Hepatocyte (in vitro differentiated cells): Measurements from ENCODE around the gene PCSK6.

Source experiments
- CTCF ChIP-seq: fragments of 200-600 bp; sonication (generic); IDR thresholded peaks from 2 replicates; pipeline ENCODE4 v1.5.1; 2016; ENCODE audit warnings: antibody characterized with exemption, mild to moderate bottlenecking; ENCODE audit not compliant: poor library complexity
- EZH2 ChIP-seq: fragments of 200-600 bp; sonication (generic); IDR thresholded peaks from 2 replicates; pipeline ENCODE4 v1.6.1; 2016; ENCODE audit warnings: antibody characterized with exemption, mild to moderate bottlenecking, borderline replicate concordance

GRCh38 chr15:101447561-101448071 lies 41.9 kb downstream of the PCSK6 start:
- TF ChIP-seq CTCF (no peak), EZH2 (no peak)
